ENCODE results near the gene CPLANE1. TPM values are rescaled to one million over a fixed set of nuclear protein-coding genes. Genes with fewer than 3 reads are reported as not detected.

CPLANE1 gene
- total RNA-seq, 1 experiment from 2014 or later = 3.5 TPM

DNA sequence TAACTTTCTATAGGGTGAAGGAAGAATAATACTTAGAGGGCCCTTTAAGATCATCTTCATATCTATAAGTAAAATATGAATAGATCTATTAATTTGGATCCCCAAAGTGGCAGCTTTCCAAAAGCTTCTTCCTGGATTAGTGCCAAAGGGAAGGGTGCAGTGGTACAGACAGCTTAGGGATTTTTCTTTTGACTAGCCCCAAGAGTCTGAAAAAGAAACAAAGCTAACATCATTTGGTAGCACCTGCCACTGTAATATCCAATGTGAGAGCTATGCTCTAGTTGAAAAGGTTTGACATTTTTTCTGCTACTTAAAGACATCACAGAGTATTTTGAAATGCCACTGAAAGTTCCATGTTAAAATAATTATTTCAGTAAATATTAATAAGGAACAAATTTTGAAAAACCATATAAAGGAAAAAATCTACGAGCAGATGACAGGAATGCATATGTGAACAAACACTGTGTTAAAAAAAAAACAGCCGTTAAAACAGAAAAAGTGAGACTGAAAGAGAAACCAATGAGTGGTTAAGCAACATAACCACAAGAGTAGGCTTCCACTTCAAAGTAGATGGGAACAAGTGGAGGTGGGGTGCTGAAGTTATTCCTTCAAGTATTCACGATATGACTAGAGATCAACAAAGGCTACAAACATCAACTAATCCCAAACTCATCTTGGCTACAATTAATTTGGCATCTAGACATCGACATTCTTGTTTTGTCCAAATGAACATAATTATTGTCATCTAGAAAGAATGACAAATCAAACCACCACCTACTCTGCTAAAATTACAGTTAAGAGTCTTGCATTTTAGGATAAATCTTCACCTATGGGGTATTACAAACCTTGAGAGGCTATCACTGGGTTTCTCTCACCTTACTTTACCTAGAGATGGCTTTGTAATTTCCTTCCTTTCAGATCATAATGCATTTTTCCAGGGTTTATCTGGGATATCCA lies 137.5 kb downstream of the CPLANE1 start:
- Histone ChIP-seq H3K4me2 (ENCODE audit: low read length) (no peak overlapping the region), H3K9ac (ENCODE audit: low read length) (no peak overlapping the region), H3K9me2 (ENCODE audit: insufficient read depth) (no peaks in the 10 kb centered on the region), H4K20me1 (ENCODE audit: insufficient read depth) (no peaks in the 10 kb centered on the region), H3K4me1 (ENCODE audit: control insufficient read depth in 1 of 2, insufficient read depth in 2 of 2, low read length in 2 of 2) (no peaks in the 10 kb centered on the region), H3K4me3 (replicated peaks in 1 of 2; ENCODE audit: low read depth in 1 of 2, low read length in 2 of 2) (no peak overlapping the region), H3K27ac (ENCODE audit: low read depth, low read length) (no peak overlapping the region), H3K27me3 (ENCODE audit: insufficient read depth, low read length) (no peaks in the 10 kb centered on the region), H3K79me2 (ENCODE audit: insufficient read depth, low read length) (no peaks in the 10 kb centered on the region), H2AFZ (ENCODE audit: low read depth, low read length, poor library complexity, severe bottlenecking) (no peak overlapping the region), H3K9me3 (ENCODE audit: control insufficient read depth in 1 of 2, insufficient read depth in 1 of 2, low read depth in 1 of 2, low read length in 2 of 2) (no peaks in the 10 kb centered on the region), H3K36me3 (ENCODE audit: control insufficient read depth in 1 of 2, insufficient read depth in 2 of 2, low read length in 2 of 2) (no peaks in the 10 kb centered on the region; a peak in 1 of 4 replicates)
- RAD21 ChIA-PET (ENCODE audit: low non-redundant PET in 1 of 2, low total read pairs in 2 of 2, uncharacterized antibody in 2 of 2, unreplicated experiment in 2 of 2) = no interaction called here
- POLR2A ChIA-PET = no interaction called here
- DNase-seq (ENCODE audit: low read depth, low spot score) (no peak), ATAC-seq (no peak)
- intact Hi-C loops (cut with micrococcal nuclease) = no loop called here
- TF ChIP-seq EZH2 (IDR thresholded peaks at IDR 0.05) (no peak), EGR1 (IDR thresholded peaks at IDR 0.05; ENCODE audit: low read depth) (no peak), SP1 (IDR thresholded peaks at IDR 0.05; ENCODE audit: low read depth) (no peak), JUND (IDR thresholded peaks at IDR 0.05) (no peak), TCF7L2 (IDR thresholded peaks at IDR 0.05; ENCODE audit: borderline replicate concordance, extremely low read depth, insufficient read depth, insufficient read length) (no peak), SIN3A (IDR thresholded peaks at IDR 0.05; ENCODE audit: low read depth) (no peak), YY1 (IDR thresholded peaks at IDR 0.05; ENCODE audit: extremely low read depth, insufficient replicate concordance, low read depth, low read length) (no peak)
- TF ChIP-seq, protein P1, sequence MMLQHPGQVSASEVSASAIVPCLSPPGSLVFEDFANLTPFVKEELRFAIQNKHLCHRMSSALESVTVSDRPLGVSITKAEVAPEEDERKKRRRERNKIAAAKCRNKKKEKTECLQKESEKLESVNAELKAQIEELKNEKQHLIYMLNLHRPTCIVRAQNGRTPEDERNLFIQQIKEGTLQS (IDR thresholded peaks at IDR 0.05) = no peak
- CTCF ChIA-PET = no interaction called here
- no TSS peak for BruUV-seq (replicated peaks)

DNA sequence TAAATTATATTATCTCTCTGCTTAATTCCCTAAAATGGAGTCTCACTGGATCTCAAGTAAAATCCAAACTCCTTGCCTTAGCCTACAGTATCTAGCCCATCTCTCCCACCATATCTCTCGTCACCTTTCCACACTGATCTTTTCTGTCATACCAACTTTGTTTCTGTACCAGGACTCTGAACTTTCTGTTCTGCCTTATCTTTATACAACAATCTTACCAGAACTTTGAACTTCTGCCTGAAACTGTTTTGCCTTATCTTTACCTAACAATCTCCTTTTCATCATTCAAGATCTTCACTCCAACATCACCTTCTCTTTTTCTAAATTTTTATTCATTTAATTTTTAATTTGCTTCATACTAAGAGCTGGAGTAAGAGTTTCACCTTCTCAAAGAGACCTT lies 139.0 kb downstream of the CPLANE1 start:
- Histone ChIP-seq H4K20me1 (ENCODE audit: insufficient read depth) (no peaks in the 10 kb centered on the region), H3K27me3 (ENCODE audit: insufficient read depth, low read length) (no peaks in the 10 kb centered on the region), H3K79me2 (ENCODE audit: insufficient read depth, low read length) (no peaks in the 10 kb centered on the region), H3K4me3 (replicated peaks in 1 of 2; ENCODE audit: low read depth in 1 of 2, low read length in 2 of 2) (no peak overlapping the region), H3K4me1 (ENCODE audit: control insufficient read depth in 1 of 2, insufficient read depth in 2 of 2, low read length in 2 of 2) (no peaks in the 10 kb centered on the region), H3K9me2 (ENCODE audit: insufficient read depth) (no peaks in the 10 kb centered on the region), H3K9ac (ENCODE audit: low read length) (no peak overlapping the region), H3K27ac (ENCODE audit: low read depth, low read length) (no peak overlapping the region), H3K4me2 (ENCODE audit: low read length) (no peak overlapping the region), H3K36me3 (ENCODE audit: control insufficient read depth in 1 of 2, insufficient read depth in 2 of 2, low read length in 2 of 2) (no peaks in the 10 kb centered on the region; a peak in 1 of 4 replicates), H2AFZ (ENCODE audit: low read depth, low read length, poor library complexity, severe bottlenecking) (no peak overlapping the region), H3K9me3 (ENCODE audit: control insufficient read depth in 1 of 2, insufficient read depth in 1 of 2, low read depth in 1 of 2, low read length in 2 of 2) (no peaks in the 10 kb centered on the region)
- ChIA-PET POLR2A (no interaction called here), RAD21 (ENCODE audit: low non-redundant PET in 1 of 2, low total read pairs in 2 of 2, uncharacterized antibody in 2 of 2, unreplicated experiment in 2 of 2) (no interaction called here), CTCF (no interaction called here)
- no TSS peak for BruUV-seq (replicated peaks)
- DNase-seq (ENCODE audit: low read depth, low spot score) (no peak), ATAC-seq (no peak)
- intact Hi-C loops (cut with micrococcal nuclease) = no loop called here
- TF ChIP-seq EGR1 (IDR thresholded peaks at IDR 0.05; ENCODE audit: low read depth) = no peak
- TF ChIP-seq SP1 (IDR thresholded peaks at IDR 0.05; ENCODE audit: low read depth) = no peak
- no peak for TF ChIP-seq EZH2 (IDR thresholded peaks at IDR 0.05)
- TF ChIP-seq, protein P2, sequence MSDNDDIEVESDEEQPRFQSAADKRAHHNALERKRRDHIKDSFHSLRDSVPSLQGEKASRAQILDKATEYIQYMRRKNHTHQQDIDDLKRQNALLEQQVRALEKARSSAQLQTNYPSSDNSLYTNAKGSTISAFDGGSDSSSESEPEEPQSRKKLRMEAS (IDR thresholded peaks at IDR 0.05) = no peak
- TF ChIP-seq, protein P3, sequence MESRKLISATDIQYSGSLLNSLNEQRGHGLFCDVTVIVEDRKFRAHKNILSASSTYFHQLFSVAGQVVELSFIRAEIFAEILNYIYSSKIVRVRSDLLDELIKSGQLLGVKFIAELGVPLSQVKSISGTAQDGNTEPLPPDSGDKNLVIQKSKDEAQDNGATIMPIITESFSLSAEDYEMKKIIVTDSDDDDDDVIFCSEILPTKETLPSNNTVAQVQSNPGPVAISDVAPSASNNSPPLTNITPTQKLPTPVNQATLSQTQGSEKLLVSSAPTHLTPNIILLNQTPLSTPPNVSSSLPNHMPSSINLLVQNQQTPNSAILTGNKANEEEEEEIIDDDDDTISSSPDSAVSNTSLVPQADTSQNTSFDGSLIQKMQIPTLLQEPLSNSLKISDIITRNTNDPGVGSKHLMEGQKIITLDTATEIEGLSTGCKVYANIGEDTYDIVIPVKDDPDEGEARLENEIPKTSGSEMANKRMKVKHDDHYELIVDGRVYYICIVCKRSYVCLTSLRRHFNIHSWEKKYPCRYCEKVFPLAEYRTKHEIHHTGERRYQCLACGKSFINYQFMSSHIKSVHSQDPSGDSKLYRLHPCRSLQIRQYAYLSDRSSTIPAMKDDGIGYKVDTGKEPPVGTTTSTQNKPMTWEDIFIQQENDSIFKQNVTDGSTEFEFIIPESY (IDR thresholded peaks at IDR 0.05; ENCODE audit: extremely low read depth, insufficient replicate concordance, low read length) = no peak

Data from HCT116 (cell line).